HepG2 (cell line): Measurements from ENCODE around the gene EHBP1. TPM values are rescaled to one million over a fixed set of nuclear protein-coding genes. Genes with fewer than 3 reads are reported as not detected.

ENCODE experiments used
- AGO1 ChIP-seq: fragments of 200-400 bp; formaldehyde crosslinking; IDR thresholded peaks from 2 replicates; pipeline ENCODE4 v1.6.1; 2017; ENCODE audit warnings: mild to moderate bottlenecking, low read depth, low read length, moderate library complexity; ENCODE audit not compliant: poor library complexity, severe bottlenecking
- AGO2 ChIP-seq: fragments of 200-400 bp; formaldehyde crosslinking; optimal IDR thresholded peaks from 2 replicates; pipeline ENCODE3; 2017; ENCODE audit warnings: mild to moderate bottlenecking, low read depth, low read length, moderate library complexity
- CAMTA2 ChIP-seq: sonication (generic); formaldehyde crosslinking; IDR thresholded peaks from 2 replicates; pipeline ENCODE4 v1.4.0; 2020; ENCODE audit warnings: mild to moderate bottlenecking, missing genetic modification reagents, borderline replicate concordance
- DRAP1 ChIP-seq: IDR thresholded peaks from 2 replicates; pipeline ENCODE4 v1.6.1; 2016; ENCODE audit warnings: missing genetic modification reagents, missing compliant biosample characterization
- GZF1 ChIP-seq: sonication (generic); formaldehyde crosslinking; IDR thresholded peaks from 2 replicates; pipeline ENCODE4 v1.5.1; 2020; ENCODE audit warnings: mild to moderate bottlenecking, missing genetic modification reagents
- HNRNPLL ChIP-seq: fragments of 200-400 bp; formaldehyde crosslinking; IDR thresholded peaks from 2 replicates; pipeline ENCODE4 v1.6.1; 2017; ENCODE audit warnings: mild to moderate bottlenecking, low read depth, low read length; ENCODE audit not compliant: poor library complexity, severe bottlenecking
- KDM2A ChIP-seq: sonication (generic); formaldehyde crosslinking; IDR thresholded peaks from 2 replicates; pipeline ENCODE4 v1.4.0; 2020; ENCODE audit warnings: low read depth, missing genetic modification reagents, borderline replicate concordance
- MAFG ChIP-seq: sonication (generic); formaldehyde crosslinking; IDR thresholded peaks from 2 replicates; pipeline ENCODE4 v1.5.1; 2020; ENCODE audit warnings: mild to moderate bottlenecking, missing genetic modification reagents
- MZF1 ChIP-seq: sonication (generic); formaldehyde crosslinking; IDR thresholded peaks from 2 replicates; pipeline ENCODE4 v1.8.1; 2023; ENCODE audit warnings: mild to moderate bottlenecking, missing genetic modification reagents, borderline replicate concordance
- SKIL ChIP-seq: sonication (generic); formaldehyde crosslinking; IDR thresholded peaks from 2 replicates; pipeline ENCODE4 v1.8.0; 2022; ENCODE audit warnings: missing genetic modification reagents, mild to moderate bottlenecking, moderate library complexity, borderline replicate concordance
- SP140L ChIP-seq: sonication (generic); formaldehyde crosslinking; IDR thresholded peaks from 2 replicates; pipeline ENCODE4 v1.4.0; 2020; ENCODE audit warnings: missing genetic modification reagents, borderline replicate concordance
- STAG1 ChIP-seq: sonication (generic); formaldehyde crosslinking; IDR thresholded peaks from 2 replicates; pipeline ENCODE4 v1.4.0; 2020; ENCODE audit warnings: missing genetic modification reagents
- TGIF2 ChIP-seq: IDR thresholded peaks from 2 replicates; pipeline ENCODE4 v1.6.1; 2016; ENCODE audit warnings: control low read depth, missing compliant biosample characterization
- U2AF1 ChIP-seq: fragments of 200-400 bp; formaldehyde crosslinking; optimal IDR thresholded peaks from 2 replicates; pipeline ENCODE3; 2017; ENCODE audit warnings: mild to moderate bottlenecking, low read depth, low read length
- ZNF124 ChIP-seq: sonication (generic); formaldehyde crosslinking; IDR thresholded peaks from 2 replicates; pipeline ENCODE4 v1.4.0; 2020; ENCODE audit warnings: missing genetic modification reagents
- ZNF234 ChIP-seq: sonication (generic); formaldehyde crosslinking; conservative IDR thresholded peaks from 2 replicates; pipeline ENCODE4 v1.5.1; 2020; ENCODE audit warnings: mild to moderate bottlenecking, missing genetic modification reagents
- ZNF331 ChIP-seq: sonication (generic); formaldehyde crosslinking; IDR thresholded peaks from 2 replicates; pipeline ENCODE4 v1.4.0; 2020; ENCODE audit warnings: missing genetic modification reagents
- ZNF574 ChIP-seq: sonication (generic); formaldehyde crosslinking; IDR thresholded peaks from 2 replicates; pipeline ENCODE4 v1.4.0; 2020; ENCODE audit warnings: missing genetic modification reagents
- ZNF616 ChIP-seq: sonication (generic); formaldehyde crosslinking; IDR thresholded peaks from 2 replicates; pipeline ENCODE4 v1.5.0; 2020; ENCODE audit warnings: low read depth, mild to moderate bottlenecking, missing genetic modification reagents
- ZNF749 ChIP-seq: sonication (generic); formaldehyde crosslinking; IDR thresholded peaks from 2 replicates; pipeline ENCODE4 v1.8.0; 2022; ENCODE audit warnings: mild to moderate bottlenecking, missing genetic modification reagents, moderate library complexity, borderline replicate concordance
- ZNF761 ChIP-seq: sonication (generic); formaldehyde crosslinking; conservative IDR thresholded peaks from 2 replicates; pipeline ENCODE4 v1.4.0; 2020; ENCODE audit warnings: mild to moderate bottlenecking, missing genetic modification reagents
- ZNF781 ChIP-seq: sonication (generic); formaldehyde crosslinking; IDR thresholded peaks from 2 replicates; pipeline ENCODE4 v1.5.1; 2020; ENCODE audit warnings: borderline replicate concordance, mild to moderate bottlenecking, missing genetic modification reagents; ENCODE audit errors: not compliant biosample characterization
- ZNF816 ChIP-seq: sonication (generic); formaldehyde crosslinking; IDR thresholded peaks from 2 replicates; pipeline ENCODE4 v1.8.0; 2022; ENCODE audit warnings: missing genetic modification reagents, mild to moderate bottlenecking, borderline replicate concordance
- ZNF878 ChIP-seq: sonication (generic); formaldehyde crosslinking; IDR thresholded peaks from 2 replicates; pipeline ENCODE4 v1.8.1; 2023; ENCODE audit warnings: mild to moderate bottlenecking, missing genetic modification reagents, moderate library complexity
- polyA plus RNA-seq, 8 experiments: library from polyadenylated mRNA; depleted of rRNA in 3 of 8; stranded (reverse) in 7 of 8; unstranded in 1 of 8; fragments of >200 nt; fragmentation: Illumina TruSeq in 4 of 8; extraction: Trizol in 4 of 8; gene quantifications; 2 replicates each; pipeline versions ENCODE4 v1.2.1 to v1.2.3, GENCODE V29; 2011 to 2016; ENCODE audit warnings: low read depth in 4 of 8, missing spikeins in 1 of 8, mixed read lengths in 1 of 8; ENCODE audit not compliant: insufficient read depth in 1 of 8
- total RNA-seq, 5 experiments: library from RNA; depleted of rRNA; stranded (reverse); fragments of >200 nt; fragmentation: Illumina TruSeq; extraction: Trizol; gene quantifications; 2 replicates each; pipeline ENCODE4 v1.2.3, GENCODE V29; 2016; ENCODE audit warnings: low read depth in 1 of 5

Gene EHBP1
- total and polyA plus RNA-seq, 2 of the 13 experiments (the other 11 are each of a cell fraction or from before 2014, with no cell fraction given) = 93.5 to 146 TPM

GRCh38 chr2:63049211-63049969 is 343.9 kb downstream of the EHBP1 start (continued):
- TF ChIP-seq ZNF816 = no peak
- 0 out of 2 replicates have a peak, but pooled peaks have one; percentile 61 for TF ChIP-seq ZNF234 (CRISPR knock-in tag)
- peak; percentile 14; the same call in 1 of the 2 replicates for TF ChIP-seq ZNF574
- TF ChIP-seq ZNF878 = 0 out of 2 replicates have a peak, but pooled peaks have one; percentile 24
- 0 out of 2 replicates have a peak, but pooled peaks have one; percentile 30 for TF ChIP-seq ZNF761 (CRISPR knock-in tag)
- TF ChIP-seq ZNF781 = peak; percentile 49
- TF ChIP-seq TGIF2 = no peak
- TF ChIP-seq MZF1 = 0 out of 2 replicates have a peak, but pooled peaks have one; percentile 58
- TF ChIP-seq STAG1 (CRISPR knock-in tag) = 0 out of 2 replicates have a peak, but pooled peaks have one; percentile 7
- TF ChIP-seq ZNF124 (CRISPR knock-in tag) = 0 out of 2 replicates have a peak, but pooled peaks have one; percentile 12
- 0 out of 2 replicates have a peak, but pooled peaks have one; percentile 22 for TF ChIP-seq CAMTA2 (CRISPR knock-in tag)
- 0 out of 2 replicates have a peak, but pooled peaks have one; percentile 35 for TF ChIP-seq SP140L (CRISPR knock-in tag)
- TF ChIP-seq AGO1 = no peak
- TF ChIP-seq U2AF1 = no peak
- peak; percentile 94 for TF ChIP-seq HNRNPLL
- TF ChIP-seq ZNF616 (CRISPR knock-in tag) = no peak
- TF ChIP-seq SKIL (CRISPR knock-in tag) = no peak
- 0 out of 2 replicates have a peak, but pooled peaks have one; percentile 31 for TF ChIP-seq MAFG (CRISPR knock-in tag)
- 0 out of 2 replicates have a peak, but pooled peaks have one; percentile 10 for TF ChIP-seq ZNF331 (CRISPR knock-in tag)
- TF ChIP-seq GZF1 (CRISPR knock-in tag) = peak; percentile 92
- TF ChIP-seq DRAP1 (CRISPR knock-in tag) = 0 out of 2 replicates have a peak, but pooled peaks have one; percentile 6
- peak; percentile 17 for TF ChIP-seq AGO2
- TF ChIP-seq ZNF749 = 0 out of 2 replicates have a peak, but pooled peaks have one; percentile 30
- TF ChIP-seq KDM2A (CRISPR knock-in tag) = peak; percentile 85
